GM12865 (cell line): ENCODE results near the gene SLC44A1.

Experiments
- DNase-seq: peaks from one replicate; pipeline ENCODE4 v3.0.0; 2010; ENCODE audit warnings: low read depth
- H3K4me3 ChIP-seq: 2 replicates; pipeline ENCODE4 v1.5.1; 2011; ENCODE audit warnings: mild to moderate bottlenecking, low read depth, low read length, control low read depth
- CTCF ChIP-seq: IDR thresholded peaks from 2 replicates; pipeline ENCODE4 v1.5.1; 2011; ENCODE audit warnings: low read length, control low read depth, low read depth, inconsistent platforms; ENCODE audit not compliant: insufficient read depth; ENCODE audit errors: missing control alignments

SLC44A1 gene

GRCh38 chr9:105399117-105399516 lies 154.7 kb downstream of the SLC44A1 start:
- no peak for DNase-seq
- no peak for TF ChIP-seq CTCF
- no peak overlapping the region for H3K4me3 ChIP-seq

- H3K4me3 ChIP-seq: no peak overlapping the region
- DNase-seq: no peak
- TF ChIP-seq CTCF: no peak
Measured at GRCh38 chr9:105401651-105402050, 157.2 kb downstream of the SLC44A1 start.

GRCh38 chr9:105403552-105404248 lies 159.2 kb downstream of the SLC44A1 start:
- no peak for TF ChIP-seq CTCF
- no peak overlapping the region for H3K4me3 ChIP-seq
- no peak for DNase-seq

GRCh38 chr9:105405514-105406131 lies 161.2 kb downstream of the SLC44A1 start:
- no peak for TF ChIP-seq CTCF
- H3K4me3 ChIP-seq: peak overlapping the region; percentile 22; the same call in 1 of the 2 replicates
- DNase-seq: peak; percentile 89

GRCh38 chr9:105406369-105406768 lies 161.9 kb downstream of the SLC44A1 start:
- H3K4me3 ChIP-seq: no peak overlapping the region
- TF ChIP-seq CTCF: no peak
- no peak for DNase-seq

- no peak for DNase-seq
- H3K4me3 ChIP-seq: no peak overlapping the region
Measured at GRCh38 chr9:105413525-105413924, 169.1 kb downstream of the SLC44A1 start.

More at GRCh38 chr9:105413525-105413924, 169.1 kb downstream of the SLC44A1 start:
- no peak for TF ChIP-seq CTCF
